GM12801 (cell line): ENCODE data around the gene FOXN1.

Source experiments
- TF ChIP-seq, protein P1 (sequence below): IDR thresholded peaks from one replicate; pipeline ENCODE4 v1.5.1; 2011; ENCODE audit warnings: control low read depth; ENCODE audit not compliant: insufficient read length; ENCODE audit errors: extremely low read depth

FOXN1 gene

DNA sequence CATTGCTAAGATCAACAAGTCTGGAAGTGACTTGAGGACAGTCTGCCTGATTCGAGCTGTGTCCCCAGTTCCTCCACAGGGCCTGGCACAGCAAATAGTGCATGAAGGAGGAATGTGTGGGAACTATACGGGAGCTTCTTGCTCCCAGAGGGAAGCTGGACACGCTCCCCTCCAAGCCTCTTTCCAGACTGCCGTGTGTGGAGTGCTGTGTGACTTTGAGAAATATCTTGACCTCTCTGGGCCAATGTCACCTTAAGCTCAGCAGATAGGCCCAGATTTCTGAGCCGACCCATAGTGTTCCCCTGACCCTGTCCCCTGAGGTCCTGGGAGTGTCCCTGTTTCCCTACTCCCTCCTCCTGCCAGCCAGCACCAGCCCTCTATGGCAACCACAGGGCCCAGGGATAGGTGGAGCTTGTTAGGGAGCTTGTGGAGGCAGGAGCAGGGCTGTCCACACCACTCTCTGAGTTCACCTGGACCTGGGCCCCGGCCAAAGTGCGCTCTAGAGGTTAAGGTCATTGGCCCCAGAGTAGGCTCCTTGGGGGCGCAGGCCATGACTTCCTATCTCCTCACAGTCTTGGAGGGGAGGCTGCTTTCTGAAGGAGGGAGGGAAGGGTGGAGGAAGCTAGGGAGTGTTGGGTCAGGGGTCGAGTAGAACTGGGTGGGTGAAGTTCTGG, 6.3 kb upstream of the FOXN1 start:
- TF ChIP-seq, protein P1, sequence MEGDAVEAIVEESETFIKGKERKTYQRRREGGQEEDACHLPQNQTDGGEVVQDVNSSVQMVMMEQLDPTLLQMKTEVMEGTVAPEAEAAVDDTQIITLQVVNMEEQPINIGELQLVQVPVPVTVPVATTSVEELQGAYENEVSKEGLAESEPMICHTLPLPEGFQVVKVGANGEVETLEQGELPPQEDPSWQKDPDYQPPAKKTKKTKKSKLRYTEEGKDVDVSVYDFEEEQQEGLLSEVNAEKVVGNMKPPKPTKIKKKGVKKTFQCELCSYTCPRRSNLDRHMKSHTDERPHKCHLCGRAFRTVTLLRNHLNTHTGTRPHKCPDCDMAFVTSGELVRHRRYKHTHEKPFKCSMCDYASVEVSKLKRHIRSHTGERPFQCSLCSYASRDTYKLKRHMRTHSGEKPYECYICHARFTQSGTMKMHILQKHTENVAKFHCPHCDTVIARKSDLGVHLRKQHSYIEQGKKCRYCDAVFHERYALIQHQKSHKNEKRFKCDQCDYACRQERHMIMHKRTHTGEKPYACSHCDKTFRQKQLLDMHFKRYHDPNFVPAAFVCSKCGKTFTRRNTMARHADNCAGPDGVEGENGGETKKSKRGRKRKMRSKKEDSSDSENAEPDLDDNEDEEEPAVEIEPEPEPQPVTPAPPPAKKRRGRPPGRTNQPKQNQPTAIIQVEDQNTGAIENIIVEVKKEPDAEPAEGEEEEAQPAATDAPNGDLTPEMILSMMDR = no peak

DNA sequence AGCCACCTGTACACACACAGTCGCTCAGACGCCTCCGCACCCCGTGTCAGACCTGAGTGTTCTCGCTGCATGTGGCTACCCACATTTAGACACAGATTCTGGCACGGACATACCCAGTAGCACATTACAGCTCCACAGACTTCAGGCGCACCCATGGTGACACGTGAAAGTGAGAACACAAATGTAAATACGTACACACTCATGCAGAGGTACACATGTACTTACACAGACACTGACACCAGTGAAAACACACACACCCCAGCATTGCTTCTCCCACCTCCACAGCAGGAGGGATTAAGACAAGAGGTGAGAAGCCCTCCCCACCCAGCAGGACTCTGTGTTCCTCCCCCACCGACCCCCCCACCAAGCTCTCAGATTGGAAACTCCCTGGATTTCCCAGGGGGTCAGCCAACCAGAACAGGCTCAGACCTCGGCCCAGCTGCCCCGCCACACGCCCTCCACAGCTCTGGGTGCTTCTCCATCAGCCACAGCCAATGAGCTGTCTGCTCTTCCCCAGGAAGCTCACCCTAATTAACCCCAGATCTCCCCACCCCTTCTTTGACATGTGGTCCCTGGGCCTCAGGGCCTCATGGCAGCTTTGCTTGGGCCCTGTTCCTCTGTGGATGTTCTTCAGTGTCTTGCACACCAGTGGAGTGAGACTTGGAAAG, 5.3 kb upstream of the FOXN1 start:
- TF ChIP-seq, protein P1 = no peak

DNA sequence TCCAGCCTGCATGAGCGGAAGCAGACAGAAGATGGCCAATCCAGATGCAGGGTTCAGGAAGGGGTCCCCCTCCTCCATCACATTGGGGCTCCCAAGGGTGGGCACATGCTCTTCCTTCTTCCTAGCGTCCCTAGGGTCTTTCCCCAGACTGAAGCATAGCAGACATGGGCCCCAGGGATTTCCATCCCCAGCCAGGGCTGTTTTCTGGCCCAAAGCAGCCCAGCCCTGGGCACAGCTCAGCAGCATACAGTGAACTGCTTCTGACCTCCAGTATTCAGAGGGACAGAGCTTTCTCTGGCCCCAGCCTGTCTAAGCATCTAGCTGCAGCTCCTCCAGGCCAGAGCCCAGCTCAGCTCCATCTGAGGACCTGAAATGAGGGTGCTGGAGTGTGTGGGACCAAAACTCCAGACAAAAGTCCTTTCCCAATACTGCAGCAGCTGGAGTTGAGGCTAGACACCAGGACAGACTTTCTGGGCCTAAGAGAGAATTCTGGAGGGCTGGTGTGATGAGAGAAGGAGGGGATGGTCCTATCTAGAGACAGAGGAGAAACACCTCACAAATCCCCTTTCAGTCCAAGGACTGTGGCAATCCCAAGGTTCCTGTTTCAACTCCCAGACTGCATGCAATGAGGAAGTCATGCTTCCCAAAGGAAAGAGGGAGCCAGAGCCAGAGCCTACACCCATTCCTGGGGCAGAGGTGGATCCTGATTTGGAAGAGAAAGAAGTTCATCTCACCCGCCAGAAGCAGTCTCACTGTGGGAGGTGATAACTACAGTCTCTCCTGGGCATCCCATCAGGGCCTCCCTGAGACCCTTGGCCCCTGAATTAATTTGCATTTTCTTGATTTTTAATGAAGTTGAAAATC, 4.5 kb upstream of the FOXN1 start:
- TF ChIP-seq, protein P1 = no peak

DNA sequence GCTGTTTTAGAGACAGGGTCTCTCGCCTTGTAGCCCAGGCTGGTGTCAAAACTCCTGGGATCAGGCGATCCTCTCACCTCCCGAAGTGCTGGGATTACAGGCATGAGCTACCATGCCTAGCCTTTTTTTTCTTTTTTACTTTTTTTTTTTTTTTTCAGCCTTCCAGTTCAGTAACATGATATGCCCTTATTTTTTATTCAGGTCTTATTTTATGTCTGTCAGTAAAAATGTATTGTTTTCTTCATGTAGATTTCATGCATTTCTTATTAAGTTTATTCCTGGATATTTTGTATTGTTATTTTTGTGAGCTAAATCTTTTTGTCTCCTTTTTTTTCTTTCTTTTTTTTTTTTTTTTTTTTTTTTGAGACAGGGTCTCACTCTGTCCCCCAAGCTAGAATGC, 2.7 kb upstream of the FOXN1 start:
- TF ChIP-seq, protein P1 = no peak

DNA sequence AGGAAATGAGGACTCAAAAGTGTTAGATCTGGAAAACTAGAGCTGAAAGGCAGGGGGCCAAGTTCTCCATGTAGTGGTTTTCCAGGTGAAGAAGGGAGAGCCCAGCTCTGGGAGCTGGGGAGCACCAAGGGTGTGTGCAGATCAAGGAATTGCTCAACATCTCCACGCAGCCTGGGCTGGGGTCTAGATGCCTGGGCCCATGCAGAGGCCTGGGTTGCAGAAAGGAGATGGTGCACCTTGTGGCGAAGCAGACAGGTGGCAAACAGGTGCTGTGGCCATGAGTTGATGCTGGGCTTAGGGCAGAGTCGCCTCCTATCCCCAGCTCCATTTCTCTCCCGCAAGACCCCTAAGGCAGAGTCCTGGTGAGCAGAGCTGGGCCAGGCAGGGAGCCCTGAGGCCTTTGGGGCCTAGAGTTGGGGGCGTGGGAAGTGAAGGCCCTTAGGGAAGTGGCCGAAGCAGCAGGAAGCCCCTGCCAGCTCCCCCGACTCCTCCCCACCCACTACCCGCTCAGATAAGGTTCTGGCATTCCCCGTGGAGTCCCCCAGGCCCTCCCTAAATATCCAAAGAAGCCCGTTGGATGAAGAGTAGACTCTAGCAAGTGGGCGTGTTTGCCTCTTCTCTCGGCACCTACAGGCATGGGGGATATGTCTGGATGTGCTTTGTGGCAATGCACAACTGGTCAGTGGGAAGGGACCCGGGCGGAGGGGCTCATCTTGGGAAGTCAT, 777 bp downstream of the FOXN1 start:
- TF ChIP-seq, protein P1 = no peak

DNA sequence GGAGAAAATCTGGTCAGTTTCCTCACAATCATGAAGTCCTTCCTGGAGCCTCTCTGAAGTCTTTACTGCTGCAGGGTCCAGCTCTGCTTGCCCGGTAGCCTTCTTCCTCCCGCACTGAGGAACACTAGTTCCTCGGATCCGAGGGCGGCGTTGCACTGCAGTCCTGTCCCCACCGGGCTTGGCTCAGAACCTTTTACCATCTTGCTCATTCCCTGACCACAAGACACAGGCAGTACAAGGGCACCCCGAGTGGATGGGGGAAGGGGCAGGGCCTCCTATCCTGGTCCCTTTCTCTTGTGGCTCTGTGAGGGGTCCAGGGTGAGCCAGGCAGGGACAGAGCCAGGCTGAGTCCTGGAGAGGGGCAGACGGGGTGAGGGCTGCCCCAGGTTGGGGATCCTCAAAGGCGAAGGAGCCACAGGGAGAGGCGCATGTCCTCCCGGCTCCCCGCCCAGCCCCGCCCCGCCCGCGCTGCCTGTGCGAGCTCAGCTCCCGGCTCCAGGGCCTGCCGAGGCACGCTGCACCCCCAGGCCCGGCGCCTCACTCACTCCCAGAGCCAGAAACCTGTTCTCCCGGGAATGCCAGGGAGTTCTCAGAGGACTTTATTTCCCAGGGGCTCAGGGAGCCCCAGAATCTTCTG, 1.5 kb downstream of the FOXN1 start:
- TF ChIP-seq, protein P1 = no peak
